ENCODE results near the gene RASA3.

DNA sequence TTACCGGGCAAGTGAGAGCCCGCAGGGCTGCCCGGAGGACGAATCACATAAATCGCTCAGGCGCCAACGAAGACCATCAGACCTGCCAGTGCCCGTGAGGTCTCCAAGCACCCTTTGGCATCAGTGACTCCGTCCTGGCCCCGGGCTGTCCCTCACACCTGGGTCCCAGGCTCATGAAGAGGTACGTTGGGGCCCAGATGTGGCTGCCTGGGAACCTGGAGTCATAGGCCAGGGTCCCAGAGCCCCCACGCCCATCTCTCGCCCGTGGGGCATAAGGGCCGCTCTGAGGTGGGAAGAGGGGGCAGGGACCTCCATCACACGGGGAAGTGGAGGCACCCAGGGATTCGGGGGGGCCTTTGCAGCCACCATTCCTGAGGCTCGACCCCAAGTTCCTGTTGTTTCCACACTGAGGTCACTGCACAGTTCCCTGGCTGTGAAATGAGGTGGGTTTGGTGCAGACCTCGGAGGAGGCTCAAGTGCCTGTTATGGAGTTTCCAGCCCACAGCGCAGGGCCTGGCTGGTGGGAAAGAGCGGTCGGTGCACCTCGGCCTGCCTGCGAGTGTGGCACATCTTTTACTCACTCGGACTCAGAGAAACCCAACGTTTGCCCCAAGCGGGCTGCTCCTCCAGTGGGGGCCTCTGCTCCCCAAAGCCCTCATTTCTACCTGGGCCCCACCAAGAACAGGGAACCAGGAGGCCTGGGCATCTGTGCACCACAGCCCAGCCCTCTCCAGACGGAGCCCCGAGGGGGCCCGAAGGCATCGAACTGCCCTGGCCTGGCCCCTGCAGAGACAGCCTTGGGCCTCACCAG, 122.6 kb downstream of the RASA3 start:
- TF ChIP-seq SP1 (IDR thresholded peaks at IDR 0.05; ENCODE audit: low read depth) (no peak), JUND (IDR thresholded peaks at IDR 0.05) (no peak), ZNF274 (IDR thresholded peaks at IDR 0.05; ENCODE audit: low read depth, low read length) (no peak), POLR2A (IDR thresholded peaks at IDR 0.05; ENCODE audit: borderline replicate concordance, extremely low read depth, insufficient read depth, insufficient read length) (no peak), YY1 (IDR thresholded peaks at IDR 0.05; ENCODE audit: extremely low read depth, insufficient replicate concordance, low read depth, low read length) (no peak), EZH2phosphoT487 (IDR thresholded peaks at IDR 0.05; ENCODE audit: borderline replicate concordance) (no peak), CEBPB (IDR thresholded peaks at IDR 0.05; ENCODE audit: low read depth) (no peak), POLR2AphosphoS5 (IDR thresholded peaks at IDR 0.05; ENCODE audit: low read depth, low read length) (no peak), RAD21 (IDR thresholded peaks at IDR 0.05; ENCODE audit: low read depth) (no peak)
- TF ChIP-seq, protein P1, sequence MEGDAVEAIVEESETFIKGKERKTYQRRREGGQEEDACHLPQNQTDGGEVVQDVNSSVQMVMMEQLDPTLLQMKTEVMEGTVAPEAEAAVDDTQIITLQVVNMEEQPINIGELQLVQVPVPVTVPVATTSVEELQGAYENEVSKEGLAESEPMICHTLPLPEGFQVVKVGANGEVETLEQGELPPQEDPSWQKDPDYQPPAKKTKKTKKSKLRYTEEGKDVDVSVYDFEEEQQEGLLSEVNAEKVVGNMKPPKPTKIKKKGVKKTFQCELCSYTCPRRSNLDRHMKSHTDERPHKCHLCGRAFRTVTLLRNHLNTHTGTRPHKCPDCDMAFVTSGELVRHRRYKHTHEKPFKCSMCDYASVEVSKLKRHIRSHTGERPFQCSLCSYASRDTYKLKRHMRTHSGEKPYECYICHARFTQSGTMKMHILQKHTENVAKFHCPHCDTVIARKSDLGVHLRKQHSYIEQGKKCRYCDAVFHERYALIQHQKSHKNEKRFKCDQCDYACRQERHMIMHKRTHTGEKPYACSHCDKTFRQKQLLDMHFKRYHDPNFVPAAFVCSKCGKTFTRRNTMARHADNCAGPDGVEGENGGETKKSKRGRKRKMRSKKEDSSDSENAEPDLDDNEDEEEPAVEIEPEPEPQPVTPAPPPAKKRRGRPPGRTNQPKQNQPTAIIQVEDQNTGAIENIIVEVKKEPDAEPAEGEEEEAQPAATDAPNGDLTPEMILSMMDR (IDR thresholded peaks at IDR 0.05 in 2 of 3, conservative IDR thresholded peaks at IDR 0.05 in 1 of 3; ENCODE audit: borderline replicate concordance in 1 of 3, insufficient read depth in 1 of 3, low read depth in 2 of 3, low read length in 2 of 3): no peak

Measured in HCT116 (cell line).